Measurements from ENCODE around the gene COX8A.
"Not testable (repeated sequence)": the region's sequence is repeated elsewhere in the genome, so short reads cannot be mapped to it uniquely, and the experiment has no call there.

COX8A gene

GRCh38 chr11:63970902-63971301 is 3.5 kb upstream of the COX8A start:
- DNase-seq = no peak

- not testable (repeated sequence) for DNase-seq
These were observed 535 bp upstream of the COX8A start for GRCh38 chr11:63973912-63974258.

- DNase-seq = no peak
These were observed 4.3 kb downstream of the COX8A start for GRCh38 chr11:63978551-63979239.

- no peak for DNase-seq
These were observed 5.0 kb downstream of the COX8A start for GRCh38 chr11:63979426-63979825.

- DNase-seq = peak; percentile 81
These were observed 11.4 kb downstream of the COX8A start for GRCh38 chr11:63985812-63986155.

- DNase-seq = peak; percentile 90
These were observed 11.9 kb downstream of the COX8A start, which contains the start of gene OTUB1 for GRCh38 chr11:63986156-63986931. TSS of gene OTUB1 (plus strand) at chr11:63986438. CDS start at chr11:63986457, 19 bp downstream.

- no peak for DNase-seq
These were observed 12.6 kb downstream of the COX8A start for GRCh38 chr11:63986932-63987513.

GRCh38 chr11:63991558-63991957 is 17.1 kb downstream of the COX8A start:
- DNase-seq = no peak

- no peak for DNase-seq
These were observed 18.7 kb downstream of the COX8A start for GRCh38 chr11:63993100-63993499.

- no peak for DNase-seq
These were observed 19.6 kb downstream of the COX8A start for GRCh38 chr11:63993993-63994392.

GRCh38 chr11:63996512-63996911 is 22.1 kb downstream of the COX8A start:
- no peak for DNase-seq

GRCh38 chr11:63997104-63997700 is 22.8 kb downstream of the COX8A start:
- no peak for DNase-seq

- no peak for DNase-seq
These were observed 23.4 kb downstream of the COX8A start for GRCh38 chr11:63997801-63998337.

- DNase-seq = peak; percentile 14
These were observed 24.3 kb downstream of the COX8A start for GRCh38 chr11:63998558-63999348.

- peak; percentile 74 for DNase-seq
These were observed 25.1 kb downstream of the COX8A start for GRCh38 chr11:63999349-64000025.

GRCh38 chr11:64000026-64000739 is 25.8 kb downstream of the COX8A start:
- peak; percentile 84 for DNase-seq

GRCh38 chr11:64000740-64001483 is 26.5 kb downstream of the COX8A start:
- DNase-seq = no peak

- DNase-seq = no peak
These were observed 27.3 kb downstream of the COX8A start for GRCh38 chr11:64001484-64002420.
